Upper lobe of left lung (tissue), 4 donors: ENCODE data around the gene UGT1A8.

Source experiments
- CTCF ChIP-seq, 6 experiments: fragments of 450-650 bp in 4 of 6; fragments of 200-600 bp in 2 of 6; sonication (generic) in 2 of 6; IDR thresholded peaks; one replicate each; pipeline ENCODE4 v1.5.1; 2016 to 2019; ENCODE audit warnings: antibody characterized with exemption in 6 of 6
- EP300 ChIP-seq, 4 donors: sonication (generic); formaldehyde crosslinking; IDR thresholded peaks; one replicate each; pipeline ENCODE4 v1.5.1; 2017; ENCODE audit warnings: antibody characterized with exemption in 4 of 4, control low read depth in 2 of 4
- POLR2A ChIP-seq, 4 donors: fragments of 450-650 bp; IDR thresholded peaks; one replicate each; pipeline ENCODE4 v1.5.1; 2016 to 2017; ENCODE audit warnings: antibody characterized with exemption in 4 of 4, mild to moderate bottlenecking in 2 of 4
- POLR2AphosphoS5 ChIP-seq, 2 donors: sonication (generic); formaldehyde crosslinking; IDR thresholded peaks; one replicate each; pipeline ENCODE4 v1.5.1; 2017; ENCODE audit warnings: antibody characterized with exemption in 2 of 2

- TF ChIP-seq CTCF (IDR thresholded peaks at IDR 0.05) (no peak), POLR2AphosphoS5 (IDR thresholded peaks at IDR 0.05) (no peak), POLR2A (IDR thresholded peaks at IDR 0.05) (no peak), EP300 (IDR thresholded peaks at IDR 0.05) (no peak)
Measured at GRCh38 chr2:233746475-233747282, 129.2 kb downstream of the UGT1A8 start.
